COR-L47 (cell line): ENCODE measurements around the gene SHMT1.
"Not testable (repeated sequence)": the region's sequence is repeated elsewhere in the genome, so short reads cannot be mapped to it uniquely, and the experiment has no call there.

Source experiments
- DNase-seq: peaks from one replicate; lab custom pipeline; 2025; lab: John Stamatoyannopoulos, UW

Gene SHMT1

DNA sequence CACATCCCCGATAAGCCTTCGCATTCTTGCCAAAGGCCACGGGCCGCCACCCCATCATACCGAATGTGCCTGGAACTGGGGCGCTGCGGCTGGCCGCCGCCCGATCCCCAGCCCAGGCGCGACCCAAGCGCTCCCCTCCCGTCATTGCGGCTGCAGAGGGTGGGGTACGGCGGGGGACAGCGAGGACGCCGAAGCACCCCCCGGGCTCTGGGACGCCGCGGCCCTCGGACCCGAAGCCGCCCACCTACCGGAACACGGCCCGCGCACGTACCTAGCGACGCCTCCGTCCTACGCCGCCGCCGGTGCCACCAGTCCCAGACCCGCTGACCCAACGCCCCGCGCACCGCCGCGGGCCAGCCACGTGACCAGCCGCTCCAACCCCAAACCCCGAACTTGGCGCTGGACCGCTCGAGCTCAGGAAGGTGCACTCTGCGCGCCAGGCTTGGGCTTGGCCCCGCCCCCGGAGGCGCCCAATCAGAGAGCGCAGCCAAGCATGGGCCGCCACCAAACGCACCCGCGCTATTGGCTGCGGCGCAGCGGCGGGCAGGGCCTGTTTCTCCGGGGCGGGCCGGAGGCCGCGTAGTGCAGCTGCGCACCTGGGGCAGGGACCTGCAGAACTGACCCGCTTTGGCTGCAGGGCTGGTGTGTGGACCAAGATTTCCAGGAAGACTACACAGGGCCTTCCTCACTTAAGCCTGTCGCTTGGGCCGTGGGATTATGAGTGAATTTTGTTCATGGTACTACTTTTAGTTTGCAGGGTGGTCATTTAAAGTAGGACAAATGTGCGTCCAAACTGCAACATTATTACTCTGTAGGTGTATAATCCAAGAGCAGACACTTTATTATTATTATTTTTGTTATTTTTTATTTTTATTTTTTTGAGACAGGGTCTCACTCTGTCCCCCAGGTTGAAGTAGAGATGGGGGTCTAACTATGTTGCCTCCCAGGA is at the start of gene SHMT1:
Gene SHMT1, minus strand, starts transcription at position 450 of the 949 bp plus-strand sequence. CDS start 7,569 bp downstream, outside the sequence.
- DNase-seq: peak; percentile 76

DNA sequence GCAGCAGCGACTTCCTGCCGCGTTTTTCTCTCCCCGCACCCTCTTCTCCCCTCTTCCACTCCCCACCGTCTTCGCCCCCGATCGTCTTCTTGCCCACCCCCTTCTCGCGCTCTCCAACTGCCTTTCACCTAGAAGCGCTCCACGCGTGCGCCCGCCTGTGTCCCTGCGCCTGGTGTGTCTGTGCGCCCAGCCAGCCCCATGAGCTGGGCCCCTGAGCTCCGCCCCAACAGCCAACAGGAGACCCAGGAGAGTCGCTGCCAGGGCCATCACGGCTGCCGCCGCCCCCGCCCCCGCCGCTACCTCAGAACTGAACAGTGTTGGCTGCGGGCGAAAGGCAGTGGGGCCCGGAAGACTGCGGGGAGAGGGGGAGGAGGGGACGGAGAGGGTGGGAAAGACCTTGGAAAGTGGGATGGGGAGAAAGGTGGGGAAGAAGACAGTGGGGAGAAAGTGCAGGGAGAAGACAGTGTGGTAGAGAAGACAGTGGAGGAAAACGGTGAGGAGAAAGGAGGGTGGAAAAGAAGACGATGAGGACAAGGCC is 48.7 kb upstream of the SHMT1 start:
- DNase-seq: not testable (repeated sequence)

DNA sequence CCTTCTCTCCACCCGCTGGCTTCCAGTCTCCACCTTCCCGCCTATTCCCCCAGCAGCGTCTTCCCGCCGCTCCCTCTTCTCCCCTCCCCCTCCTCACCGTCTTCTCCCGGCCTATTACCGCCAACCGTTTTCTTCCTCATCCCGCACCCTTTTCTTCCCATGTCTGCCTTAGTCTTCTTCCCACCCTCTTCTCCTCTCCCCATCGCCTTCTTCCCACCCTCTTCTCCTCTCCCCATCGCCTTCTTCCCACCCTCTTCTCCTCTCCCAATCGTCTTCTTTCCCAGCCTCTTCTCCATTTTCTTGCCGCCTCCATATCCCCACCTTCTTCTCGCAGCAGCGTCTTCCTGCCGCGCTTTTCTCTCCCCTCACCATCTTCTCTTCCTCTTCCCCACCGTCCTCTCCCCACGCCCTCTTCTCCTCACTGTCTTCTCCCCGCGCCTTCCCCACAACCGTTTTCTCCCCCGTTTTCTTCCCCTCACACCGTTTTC is 48.1 kb upstream of the SHMT1 start:
- DNase-seq: not testable (repeated sequence)

DNA sequence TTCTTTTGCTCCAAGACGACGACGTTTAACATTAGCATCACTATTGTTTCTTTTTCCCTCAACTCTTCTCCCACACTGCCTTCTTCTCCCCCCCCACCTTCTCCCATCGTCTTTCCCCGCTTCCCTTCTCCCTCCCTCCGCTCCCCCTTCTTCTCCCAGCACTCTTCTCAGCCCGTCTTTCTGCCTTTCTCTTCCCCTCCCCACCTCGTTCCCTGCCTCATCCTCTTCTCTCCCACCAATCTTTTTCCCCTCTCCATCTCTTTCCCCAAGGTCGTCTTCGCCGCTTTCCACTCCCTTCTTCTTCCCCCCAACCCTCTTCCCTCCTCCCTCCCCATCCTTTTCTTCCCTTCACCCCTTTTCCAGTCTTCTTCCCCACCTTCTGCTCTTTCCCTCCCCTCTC is 47.4 kb upstream of the SHMT1 start:
- DNase-seq: not testable (repeated sequence)

DNA sequence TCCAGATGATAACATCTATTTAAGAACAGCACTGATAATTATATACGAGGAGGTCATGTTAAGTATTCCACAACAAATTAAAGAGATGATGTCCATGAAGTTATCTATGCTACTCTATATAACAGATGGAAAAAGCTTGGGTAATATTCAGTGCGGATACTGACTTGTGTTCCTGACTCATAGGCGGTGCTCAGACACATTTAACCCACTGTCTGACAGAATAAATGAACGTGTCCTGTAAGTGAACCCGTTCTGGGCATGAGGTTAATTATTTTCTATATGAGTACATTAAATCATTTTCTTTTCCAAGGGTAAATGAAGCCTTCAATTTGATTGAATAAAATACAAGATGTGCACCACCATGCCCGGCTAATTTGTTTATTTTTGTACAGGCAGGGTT is 46.0 kb upstream of the SHMT1 start:
- not testable (repeated sequence) for DNase-seq

DNA sequence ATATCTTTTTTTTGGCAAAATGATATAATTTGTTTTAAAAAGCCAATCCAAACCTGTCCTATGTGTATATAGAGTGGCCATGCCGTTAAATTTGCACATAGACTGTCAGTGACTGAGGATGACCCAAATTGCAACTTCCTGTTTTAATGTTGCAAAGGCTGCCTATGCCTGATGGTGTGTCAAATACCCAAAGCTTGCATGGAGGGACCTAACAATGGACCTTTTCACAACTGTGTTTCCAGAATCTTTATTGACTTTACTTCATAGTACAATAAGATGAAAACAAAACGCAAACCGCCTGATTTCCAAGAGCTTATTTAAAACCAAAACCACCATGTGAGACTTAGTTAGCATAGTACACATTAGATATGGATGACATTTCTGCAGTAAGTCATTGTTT is 45.6 kb upstream of the SHMT1 start:
- not testable (repeated sequence) for DNase-seq

DNA sequence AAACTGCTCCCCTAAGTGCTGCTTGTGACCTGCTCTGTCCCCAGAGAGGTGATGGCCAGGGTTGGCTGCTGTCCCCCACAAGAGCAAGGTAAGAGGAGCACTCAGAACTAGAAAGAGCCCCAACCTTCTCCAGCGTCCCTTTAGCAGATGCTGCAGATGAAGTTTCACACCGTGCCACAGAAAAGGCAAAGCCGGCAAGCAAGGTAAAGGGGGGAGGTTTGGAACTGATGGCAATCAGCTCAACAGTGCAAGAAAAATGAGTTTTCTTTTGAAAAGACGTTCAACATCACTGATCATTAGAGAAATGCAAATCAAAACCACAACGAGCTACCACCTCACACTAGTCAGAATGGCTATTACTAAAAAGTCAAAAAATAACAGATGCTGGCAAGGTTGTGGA is 40.3 kb upstream of the SHMT1 start:
- DNase-seq: not testable (repeated sequence)

DNA sequence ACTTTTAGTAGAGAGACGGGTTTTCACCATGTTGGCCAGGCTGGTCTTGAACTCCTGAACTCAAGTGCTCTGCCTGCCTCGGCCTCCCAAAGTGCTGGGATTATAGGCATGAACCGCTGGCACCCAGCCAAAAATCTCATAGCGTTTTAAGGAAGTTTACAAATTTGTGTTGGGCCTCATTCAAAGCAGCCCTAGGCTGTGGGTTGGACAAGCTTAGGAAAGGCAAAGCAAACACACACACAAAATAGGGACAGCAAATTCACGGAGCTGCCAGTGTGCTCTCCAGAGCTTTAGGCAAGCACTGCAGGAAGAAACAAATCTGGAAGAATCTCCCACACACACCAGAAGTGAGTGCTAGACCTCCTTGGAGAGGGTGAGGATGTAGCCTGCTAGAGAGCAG is 39.8 kb upstream of the SHMT1 start:
- not testable (repeated sequence) for DNase-seq

DNA sequence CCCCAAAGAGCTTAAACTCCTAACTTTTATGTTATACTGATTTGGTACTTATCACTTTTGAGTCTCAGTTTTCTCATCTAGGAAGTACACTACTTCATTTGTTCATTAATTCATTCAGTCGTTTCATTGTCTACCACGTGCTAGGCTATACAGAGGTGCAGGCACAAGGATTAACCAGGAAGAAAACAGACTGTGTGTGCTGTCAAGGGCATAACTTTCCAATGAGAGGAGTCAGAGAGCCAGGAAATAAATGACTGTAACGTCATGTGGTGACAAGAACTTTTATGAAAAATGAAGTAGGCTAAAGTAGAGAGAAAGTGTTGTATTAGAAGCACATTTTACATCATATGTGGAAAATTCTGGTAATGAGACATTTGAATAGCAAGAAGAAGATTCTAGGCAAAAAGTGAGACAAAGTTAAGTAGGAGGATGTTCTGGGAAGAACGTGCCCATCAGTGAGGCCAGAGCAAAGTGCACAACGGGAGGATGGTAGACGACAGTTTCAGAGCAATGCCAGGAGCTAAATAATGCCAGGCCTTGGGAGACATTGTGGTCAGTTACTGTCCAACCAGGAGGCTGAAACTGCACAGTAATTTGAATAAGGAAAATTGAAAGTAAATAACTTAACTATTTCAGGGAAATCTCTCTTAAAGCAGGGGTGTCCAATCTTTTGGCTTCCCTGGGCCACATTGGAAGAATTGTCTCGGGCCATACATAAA is 38.7 kb upstream of the SHMT1 start:
- not testable (repeated sequence) for DNase-seq

DNA sequence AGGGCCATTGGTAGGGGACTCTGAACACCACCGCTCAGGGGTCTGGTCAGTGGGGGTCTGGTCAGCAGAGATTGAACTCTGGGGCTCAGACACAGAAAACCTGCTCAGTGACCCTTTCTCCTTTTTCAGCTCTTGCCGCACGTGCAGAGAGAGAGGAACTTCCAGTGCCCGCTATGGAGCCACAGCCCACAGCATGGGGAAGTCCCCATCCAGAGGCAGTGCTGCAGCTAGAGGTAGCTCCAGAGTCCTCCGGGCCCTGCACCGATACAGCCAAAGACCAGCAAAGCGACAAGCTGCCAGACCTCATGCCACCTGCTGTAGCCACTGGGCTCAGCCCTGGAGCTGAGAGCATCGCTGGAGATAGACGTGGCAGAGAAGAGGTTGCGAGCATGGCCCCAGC is 25.4 kb upstream of the SHMT1 start:
- DNase-seq: not testable (repeated sequence)

DNA sequence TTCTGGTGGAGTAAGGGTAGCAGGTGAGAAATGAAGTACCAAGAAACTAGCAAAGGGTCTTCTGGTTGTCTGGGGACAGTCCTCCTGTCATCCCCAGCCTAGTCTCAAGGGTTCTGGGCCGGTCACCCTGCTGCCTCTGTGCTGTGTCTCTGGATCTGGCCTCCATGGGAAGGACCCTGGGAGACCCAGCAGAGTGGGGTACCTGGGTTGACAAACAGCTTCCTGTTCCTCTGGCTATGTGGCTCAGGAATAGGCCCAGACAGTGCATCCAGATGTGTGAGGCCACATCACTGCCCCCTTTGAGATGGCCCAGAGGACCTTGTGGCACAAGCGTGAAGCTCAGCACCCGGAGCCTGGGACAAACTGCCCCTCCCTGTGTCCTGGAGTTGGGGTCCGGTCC is 24.9 kb upstream of the SHMT1 start:
- not testable (repeated sequence) for DNase-seq

DNA sequence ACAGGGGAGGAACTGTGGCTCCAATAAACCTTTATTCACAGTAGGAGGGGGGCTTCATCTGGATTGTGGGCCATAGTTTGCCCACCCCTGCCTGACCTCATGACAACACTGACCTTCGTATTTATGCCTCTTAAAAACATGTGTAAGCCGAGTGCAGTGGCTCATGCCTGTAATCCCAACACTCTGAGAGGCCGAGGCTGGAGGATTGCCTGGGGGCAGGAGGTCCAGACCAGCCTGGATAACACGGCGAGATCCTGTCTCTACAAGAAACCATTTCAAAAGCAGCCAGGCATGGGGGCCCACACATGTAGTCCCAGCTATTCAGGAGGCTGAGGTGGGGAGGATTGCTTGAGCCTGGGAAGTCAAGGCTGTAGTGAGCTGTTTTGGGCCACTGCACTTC is 24.2 kb upstream of the SHMT1 start:
- DNase-seq: not testable (repeated sequence)

DNA sequence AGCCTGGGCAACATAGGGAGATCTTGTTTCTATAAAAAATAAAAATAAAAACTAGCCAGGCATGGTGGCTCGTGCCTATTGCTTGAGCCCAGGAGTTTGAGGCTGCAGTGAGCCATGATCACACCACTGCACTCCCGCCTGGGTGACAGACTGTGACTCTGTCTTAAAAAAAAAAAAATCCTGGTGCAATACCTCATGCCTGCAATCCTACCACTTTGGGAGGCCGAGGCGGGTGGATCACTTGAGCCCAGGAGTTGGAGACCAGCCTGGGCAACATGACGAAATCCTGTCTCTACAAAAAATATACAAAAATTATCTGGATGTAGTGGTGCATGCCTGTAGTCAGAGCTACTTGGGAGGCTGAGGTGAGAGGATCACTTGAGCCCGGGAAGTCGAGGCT is 20.9 kb upstream of the SHMT1 start:
- not testable (repeated sequence) for DNase-seq

DNA sequence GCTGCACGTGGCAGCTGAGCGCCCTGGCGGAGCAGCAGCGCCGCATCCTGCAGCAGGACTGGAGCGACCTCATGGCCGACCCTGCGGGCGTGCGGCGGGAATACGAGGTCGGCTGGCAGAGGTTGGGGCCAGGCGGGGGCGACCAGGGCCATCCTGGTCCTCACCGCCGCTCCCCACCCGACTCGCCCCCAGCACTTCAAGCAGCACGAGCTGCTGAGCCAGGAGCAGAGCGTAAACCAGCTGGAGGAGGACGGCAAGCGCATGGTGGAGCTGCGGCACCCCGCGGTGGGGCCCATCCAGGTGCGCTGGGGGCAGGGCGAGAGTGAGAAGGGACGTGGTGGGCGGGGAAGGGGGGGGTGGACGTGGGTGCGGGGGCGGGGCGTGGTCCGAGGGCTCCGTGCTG is 19.7 kb upstream of the SHMT1 start:
- not testable (repeated sequence) for DNase-seq

DNA sequence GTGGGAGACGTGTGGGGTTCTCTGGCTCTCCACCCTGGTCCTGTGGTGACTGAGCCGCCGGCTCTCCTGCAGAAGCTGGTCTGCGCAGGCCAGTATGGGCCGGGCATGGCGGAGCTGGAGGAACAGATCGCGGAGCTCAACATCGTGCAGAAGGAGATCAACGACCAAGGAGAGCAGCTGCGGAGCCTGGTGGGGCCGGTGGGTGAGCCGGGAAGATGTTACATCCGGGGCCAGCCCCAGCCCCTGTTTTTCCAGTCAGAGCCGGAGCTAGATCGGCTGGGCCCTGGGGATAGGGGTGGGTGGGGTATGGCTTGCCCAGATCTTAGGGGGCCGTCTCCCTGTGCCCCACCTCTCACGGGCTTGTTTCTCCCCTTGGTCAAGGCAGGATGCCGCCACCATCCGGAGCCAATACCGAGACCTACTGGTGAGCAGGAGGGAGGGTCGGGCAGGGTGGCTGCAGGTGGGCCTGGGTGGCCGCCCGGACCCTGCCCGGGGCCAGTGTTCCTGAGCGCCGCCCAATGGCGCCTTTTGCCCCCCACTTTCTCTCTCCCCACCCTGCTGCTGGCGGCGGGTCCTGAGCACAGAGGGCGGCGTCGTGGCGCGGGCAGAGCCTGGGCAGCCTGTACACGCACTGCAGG is 19.2 kb upstream of the SHMT1 start:
- no peak for DNase-seq

DNA sequence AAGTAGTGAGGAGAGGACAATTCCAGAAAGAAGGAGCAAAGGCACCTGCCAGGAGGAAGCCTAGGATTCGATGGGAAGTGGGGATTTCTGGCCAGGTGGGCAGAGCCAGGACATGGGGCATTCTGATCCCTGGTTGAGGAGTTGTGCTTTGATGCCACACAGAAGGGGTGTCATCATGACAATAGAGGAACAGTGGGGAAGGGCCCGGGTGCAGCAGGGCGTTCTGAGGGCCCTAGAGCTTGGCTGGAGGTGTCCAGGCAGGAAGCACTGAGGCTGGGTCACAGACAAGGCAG is 18.5 kb upstream of the SHMT1 start:
- DNase-seq: no peak

DNA sequence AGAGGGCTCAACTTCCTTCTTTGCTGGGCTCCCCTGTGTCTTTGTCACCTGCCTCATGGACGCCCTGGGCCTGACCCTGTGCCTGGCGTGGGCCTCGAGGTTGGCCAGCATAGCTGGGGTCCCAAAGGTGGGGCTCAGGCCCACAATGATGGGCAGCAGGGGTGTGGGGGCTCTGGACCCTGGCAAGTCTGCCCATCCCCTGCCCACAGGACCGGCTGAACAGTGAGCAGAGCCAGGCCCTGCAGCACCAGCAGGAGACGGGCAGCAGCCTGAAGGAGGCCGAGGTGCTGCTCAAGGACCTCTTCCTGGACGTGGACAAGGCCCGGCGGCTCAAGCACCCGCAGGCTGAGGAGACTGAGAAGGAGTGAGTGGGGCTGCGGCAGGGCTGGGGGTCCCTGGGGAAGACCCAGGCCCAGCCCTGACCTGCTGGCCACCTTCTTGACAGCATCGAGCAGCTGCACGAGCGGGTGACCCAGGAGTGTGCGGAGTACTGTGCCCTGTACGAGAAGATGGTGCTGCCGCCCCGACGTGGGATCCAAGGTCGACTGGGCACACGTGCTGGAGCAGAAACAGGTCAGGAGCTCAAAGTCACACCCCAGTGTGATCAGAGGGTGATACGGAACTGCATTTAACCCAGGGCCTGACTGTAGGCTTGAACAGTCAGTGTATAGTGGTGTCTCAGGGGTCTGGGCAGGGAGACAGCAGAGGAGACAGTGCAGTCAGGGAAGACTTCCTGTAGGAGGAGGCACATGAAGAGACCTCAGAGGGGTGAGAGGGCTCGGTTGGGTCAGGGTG is 18.0 kb upstream of the SHMT1 start:
- DNase-seq: no peak

DNA sequence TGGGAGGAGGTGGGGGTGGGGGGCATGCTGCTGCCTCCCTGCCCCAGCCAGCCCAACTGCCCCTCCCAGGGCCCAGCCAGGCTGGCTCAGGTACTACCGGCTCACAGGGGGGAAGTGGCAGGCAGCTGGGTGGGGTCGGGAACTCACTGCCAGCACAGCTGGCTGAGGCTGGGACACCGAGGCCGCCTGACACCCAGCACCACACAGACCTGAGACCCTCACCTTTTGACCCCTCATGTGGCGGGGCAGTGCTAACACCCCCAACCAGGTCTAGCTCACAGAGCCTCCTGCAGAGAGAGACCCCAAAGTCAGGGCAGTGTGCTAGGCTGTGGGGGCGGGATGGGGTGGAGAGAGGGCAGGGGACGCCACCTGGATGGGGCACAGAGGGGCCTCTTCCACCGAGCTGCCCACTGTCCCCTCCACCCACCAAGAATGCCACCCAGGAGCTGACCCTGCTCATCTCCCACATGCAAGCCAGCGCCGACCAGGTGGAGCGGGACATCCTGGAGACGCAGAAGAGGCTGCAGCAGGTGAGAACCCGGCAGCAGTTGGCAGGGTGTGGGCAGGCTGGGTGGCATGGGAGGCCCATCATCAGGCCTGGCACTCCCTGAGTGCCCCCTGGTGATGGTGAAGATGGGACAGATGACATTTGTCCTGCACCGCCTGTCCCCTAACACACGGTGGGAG is 17.3 kb upstream of the SHMT1 start:
- DNase-seq: no peak

DNA sequence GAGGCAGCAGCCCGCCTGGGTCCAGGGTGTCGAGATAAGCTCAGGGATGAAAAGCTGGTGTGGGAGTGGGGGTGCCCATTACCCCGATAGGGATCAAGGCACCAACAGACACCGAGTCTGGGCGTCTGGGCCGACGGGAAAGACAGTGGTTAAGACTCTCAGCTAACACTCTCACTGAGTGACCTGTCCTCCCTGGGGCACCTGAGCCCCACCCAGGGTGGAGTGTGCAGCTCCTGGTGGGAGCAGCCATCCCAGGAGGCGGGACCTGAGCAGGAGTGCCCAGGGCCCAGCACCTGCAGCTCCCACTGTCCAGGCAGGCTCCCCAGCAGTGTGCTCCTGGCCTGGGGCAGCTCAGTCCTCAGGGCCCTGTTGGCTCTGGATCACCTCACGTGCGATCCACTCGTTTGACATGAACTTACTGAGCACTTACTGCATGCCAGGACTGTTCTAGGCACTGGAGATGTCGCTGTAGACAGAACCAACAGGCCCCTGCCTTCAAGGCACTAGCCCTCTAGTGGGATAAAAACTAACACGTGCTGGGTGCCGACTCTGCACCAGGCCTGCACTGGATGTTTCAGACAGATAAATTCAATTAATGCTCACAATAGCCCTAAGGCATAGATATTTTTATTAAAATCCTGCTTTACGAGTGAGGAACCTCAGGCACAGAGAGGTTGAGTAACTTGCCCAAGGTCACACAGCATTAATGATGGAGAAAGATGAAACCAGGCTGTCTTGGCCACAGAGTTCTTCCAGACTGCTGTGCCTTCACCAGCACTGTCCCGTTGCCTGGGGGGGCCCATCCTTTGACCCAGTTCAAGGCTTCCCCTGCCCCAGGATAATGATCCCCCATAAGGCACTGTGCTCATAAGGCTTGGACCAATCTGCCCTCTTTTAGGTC is 16.1 kb upstream of the SHMT1 start:
- DNase-seq: no peak

DNA sequence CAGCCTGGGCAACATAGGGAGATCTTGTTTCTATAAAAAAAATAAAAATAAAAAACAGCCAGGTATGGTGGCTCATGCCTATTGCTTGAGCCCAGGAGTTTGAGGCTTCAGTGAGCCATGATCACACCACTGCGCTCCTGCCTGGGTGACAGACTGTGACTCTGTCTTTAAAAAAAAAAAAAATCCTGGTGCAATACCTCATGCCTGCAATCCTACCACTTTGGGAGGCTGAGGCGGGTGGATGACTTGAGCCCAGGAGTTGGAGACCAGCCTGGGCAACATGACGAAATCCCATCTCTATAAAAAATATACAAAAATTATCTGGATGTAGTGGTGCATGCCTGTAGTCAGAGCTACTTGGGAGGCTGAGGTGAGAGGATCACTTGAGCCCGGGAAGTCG is 15.3 kb upstream of the SHMT1 start:
- DNase-seq: not testable (repeated sequence)
